HCT116 (cell line): ENCODE data around the gene SGK2. TPM values are rescaled to one million over a fixed set of nuclear protein-coding genes. Genes with fewer than 3 reads are reported as not detected.

Experiments
- ATAC-seq: fragments of 200-7000 bp; cut with Tn5 transposase; 2 replicates; pipeline ENCODE4 v1.9.1; 2020; ENCODE audit warnings: mild to moderate bottlenecking, moderate library complexity
- BruUV-seq: library from RNA; stranded (reverse); fragments of 400-500 nt; replicated peaks from 2 replicates; lab custom pipeline; 2021; lab: Mats Ljungman, UMichigan
- CTCF ChIA-PET: fragments of 300-600 bp; sonication (Branson Sonifier 250); formaldehyde crosslinking; loops from one replicate; lab custom pipeline; 2021; ENCODE audit warnings: antibody characterized with exemption; lab: Charles Lee
- POLR2A ChIA-PET: fragments of 300-600, 350-600 bp; sonication (Branson Sonifier 250); formaldehyde crosslinking; loops from one replicate; lab custom pipeline; 2021; ENCODE audit warnings: antibody characterized with exemption; lab: Charles Lee
- RAD21 ChIA-PET, 2 experiments: fragments of 300-600 bp; sonication (Branson Sonifier 250); formaldehyde crosslinking; loops; one replicate each; lab custom pipeline; 2023; ENCODE audit warnings: low total read pairs in 2 of 2; ENCODE audit not compliant: uncharacterized antibody in 2 of 2, unreplicated experiment in 2 of 2, low non-redundant PET in 1 of 2; lab: Charles Lee
- DNase-seq: peaks from one replicate; pipeline ENCODE4 v3.0.0-alpha.2; 2010; ENCODE audit warnings: low read depth, low spot score
- H2AFZ ChIP-seq: fragments of 200-600 bp; shearing (Covaris generic), sonication (generic); 2 replicates; pipeline ENCODE4 v1.6.1; 2017; ENCODE audit warnings: low read depth, mixed run types, mixed read lengths, antibody characterized with exemption, low read length; ENCODE audit not compliant: poor library complexity, severe bottlenecking
- H3K27ac ChIP-seq: 2 replicates; pipeline ENCODE4 v1.5.1; 2012; ENCODE audit warnings: low read depth, low read length
- H3K27me3 ChIP-seq: fragments of 200-600 bp; sonication (generic); 2 replicates; pipeline ENCODE4 v1.6.1; 2016; ENCODE audit warnings: mixed run types, low read length, mixed read lengths; ENCODE audit not compliant: insufficient read depth
- H3K36me3 ChIP-seq, 2 experiments: fragments of 200-500 bp in 1 of 2; fragments of 200-600 bp in 1 of 2; sonication (Bioruptor generic) in 1 of 2; sonication (generic) in 1 of 2; 2 replicates each; pipeline versions ENCODE4 v1.5.1 to v1.6.1; 2014 to 2016; ENCODE audit warnings: low read length in 2 of 2, inconsistent platforms in 1 of 2, mixed read lengths in 1 of 2, mixed run types in 1 of 2; ENCODE audit not compliant: insufficient read depth in 2 of 2, control insufficient read depth in 1 of 2
- H3K4me1 ChIP-seq, 2 experiments: fragments of 200-600 bp in 1 of 2; sonication (generic) in 1 of 2; 2 replicates each; pipeline versions ENCODE4 v1.5.1 to v1.6.1; 2012 to 2017; ENCODE audit warnings: low read length in 2 of 2, inconsistent platforms in 1 of 2, mild to moderate bottlenecking in 1 of 2, mixed read lengths in 1 of 2, mixed run types in 1 of 2, moderate library complexity in 1 of 2; ENCODE audit not compliant: insufficient read depth in 2 of 2, control insufficient read depth in 1 of 2
- H3K4me2 ChIP-seq: fragments of 200-600 bp; sonication (generic); 2 replicates; pipeline ENCODE4 v1.6.1; 2017; ENCODE audit warnings: mixed run types, low read length, mixed read lengths
- H3K4me3 ChIP-seq, 2 experiments: fragments of 200-600 bp in 1 of 2; sonication (generic) in 1 of 2; replicated peaks in 1 of 2; 2 replicates each; pipeline ENCODE4 v1.5.1; 2011 to 2016; ENCODE audit warnings: low read length in 2 of 2, control low read depth in 1 of 2, low read depth in 1 of 2, mild to moderate bottlenecking in 1 of 2, mixed read lengths in 1 of 2, mixed run types in 1 of 2
- H3K79me2 ChIP-seq: fragments of 200-600 bp; sonication (generic); 2 replicates; pipeline ENCODE4 v1.6.1; 2017; ENCODE audit warnings: mild to moderate bottlenecking, mixed run types, low read length, moderate library complexity, mixed read lengths; ENCODE audit not compliant: insufficient read depth
- H3K9ac ChIP-seq: fragments of 200-600 bp; sonication (generic); 2 replicates; pipeline ENCODE4 v1.6.1; 2016; ENCODE audit warnings: low read length, mixed read lengths
- H3K9me2 ChIP-seq: fragments of 200-600 bp; sonication (generic), shearing (Covaris generic); 2 replicates; pipeline ENCODE4 v1.6.1; 2017; ENCODE audit warnings: mixed run types, mild to moderate bottlenecking, moderate library complexity; ENCODE audit not compliant: insufficient read depth
- H3K9me3 ChIP-seq, 2 experiments: fragments of 200-500 bp in 1 of 2; fragments of 200-600 bp in 1 of 2; sonication (Bioruptor generic) in 1 of 2; sonication (generic) in 1 of 2; 2 replicates each; pipeline ENCODE4 v1.6.1; 2014 to 2017; ENCODE audit warnings: low read length in 2 of 2, mixed read lengths in 2 of 2, inconsistent platforms in 1 of 2, low read depth in 1 of 2, mild to moderate bottlenecking in 1 of 2, mixed run types in 1 of 2, moderate library complexity in 1 of 2; ENCODE audit not compliant: control insufficient read depth in 1 of 2, insufficient read depth in 1 of 2
- H4K20me1 ChIP-seq: fragments of 200-600 bp; sonication (generic), shearing (Covaris generic); 2 replicates; pipeline ENCODE4 v1.6.1; 2017; ENCODE audit warnings: mixed run types, mild to moderate bottlenecking, moderate library complexity; ENCODE audit not compliant: insufficient read depth
- EGR1 ChIP-seq: IDR thresholded peaks from 2 replicates; pipeline ENCODE4 v1.6.1; 2012; ENCODE audit warnings: low read depth
- ELF1 ChIP-seq: IDR thresholded peaks from 2 replicates; pipeline ENCODE4 v1.6.1; 2012; ENCODE audit warnings: low read depth, borderline replicate concordance
- EZH2phosphoT487 ChIP-seq: fragments of 200-600 bp; IDR thresholded peaks from 2 replicates; pipeline ENCODE4 v1.6.1; 2018; ENCODE audit warnings: antibody characterized with exemption, borderline replicate concordance
- POLR2A ChIP-seq: IDR thresholded peaks from 2 replicates; pipeline ENCODE4 v1.7.0; 2011; ENCODE audit warnings: borderline replicate concordance; ENCODE audit not compliant: insufficient read depth, insufficient read length; ENCODE audit errors: extremely low read depth
- SIN3A ChIP-seq: IDR thresholded peaks from 2 replicates; pipeline ENCODE4 v1.6.1; 2012; ENCODE audit warnings: low read depth
- SRF ChIP-seq: IDR thresholded peaks from 2 replicates; pipeline ENCODE4 v1.6.1; 2012; ENCODE audit warnings: low read depth
- intact Hi-C: fragments of 100-400 bp; cut with micrococcal nuclease; formaldehyde crosslinking; loops from 2 replicates; pipeline ENCODE4 v1.10.0; 2022
- total RNA-seq: library from RNA; stranded (reverse); gene quantifications from one replicate; pipeline ENCODE4 v1.2.1, GENCODE V29; 2021; ENCODE audit not compliant: unreplicated experiment

The SGK2 gene
- total RNA-seq, 1 experiment from 2014 or later: 2.3 TPM

GRCh38 chr20:43554369-43554768 lies 4.5 kb upstream of the SGK2 start:
- H3K9me2 ChIP-seq: no peaks in the 10 kb centered on the region
- H3K27me3 ChIP-seq: no peaks in the 10 kb centered on the region
- no peaks in the 10 kb centered on the region for H4K20me1 ChIP-seq
- ChIA-PET POLR2A (no interaction called here), RAD21 (no interaction called here), CTCF (no interaction called here)
- no peak overlapping the region for H3K9ac ChIP-seq
- no peak for DNase-seq
- TF ChIP-seq SIN3A: no peak
- no peak overlapping the region for H2AFZ ChIP-seq
- H3K79me2 ChIP-seq: no peaks in the 10 kb centered on the region
- H3K4me3 ChIP-seq: no peak overlapping the region
- no peak overlapping the region for H3K27ac ChIP-seq
- BruUV-seq: no TSS peak
- no peak for ATAC-seq
- H3K4me2 ChIP-seq: no peak overlapping the region
- no peaks in the 10 kb centered on the region for H3K9me3 ChIP-seq
- H3K4me1 ChIP-seq: peaks cover 10 to 19% of the 10 kb centered on the region in 2 experiments
- no peaks in the 10 kb centered on the region for H3K36me3 ChIP-seq
- intact Hi-C loops: no loop called here

GRCh38 chr20:43559147-43559987 lies 540 bp downstream of the SGK2 start:
- POLR2A ChIA-PET: no interaction called here
- peak overlapping the region; percentile 32; the same call in 1 of the 2 replicates for H3K27ac ChIP-seq

More at GRCh38 chr20:43559147-43559987, 540 bp downstream of the SGK2 start:
- H3K9me2 ChIP-seq: no peaks in the 10 kb centered on the region
- peaks cover 10 to 20% of the 10 kb centered on the region in 2 experiments for H3K4me1 ChIP-seq
- no peaks in the 10 kb centered on the region for H3K36me3 ChIP-seq
- ATAC-seq: no peak
- H3K4me3 ChIP-seq: no peak overlapping the region
- H2AFZ ChIP-seq: no peak overlapping the region
- H3K9me3 ChIP-seq: no peaks in the 10 kb centered on the region
- intact Hi-C loops: no loop called here
- RAD21 ChIA-PET: no interaction called here
- TF ChIP-seq SRF (no peak), POLR2A (no peak), EZH2phosphoT487 (no peak), EGR1 (no peak), ELF1 (no peak), SIN3A (no peak)
- TF ChIP-seq, all 23 proteins: peak for 0
- no peak for DNase-seq
- Histone ChIP-seq H3K9ac (0 out of 2 replicates have a peak overlapping the region, but pooled peaks have one; percentile 1), H4K20me1 (no peaks in the 10 kb centered on the region), H3K4me2 (peak overlapping the region; percentile 43), H3K27me3 (no peaks in the 10 kb centered on the region), H3K79me2 (no peaks in the 10 kb centered on the region)
- CTCF ChIA-PET: interaction anchor here (1.1 kb wide), 1 partner anchor 132 kb away, joined by 4 read pairs; no protein-coding TSS in a partner anchor
- no TSS peak for BruUV-seq
